A673 (cell line): Measurements from ENCODE around the gene ATP8A2. TPM values are rescaled to one million over a fixed set of nuclear protein-coding genes. Genes with fewer than 3 reads are reported as not detected.

Source experiments
- BruUV-seq: library from RNA; stranded (reverse); fragments of 400-500 nt; replicated peaks from 2 replicates; lab custom pipeline; 2021; lab: Mats Ljungman, UMichigan
- CTCF ChIA-PET: fragments of 300-600 bp; sonication (Branson Sonifier 250); formaldehyde crosslinking; loops from one replicate; lab custom pipeline; 2022; ENCODE audit warnings: antibody characterized with exemption; lab: Charles Lee
- POLR2A ChIA-PET: fragments of 300-600 bp; sonication (Branson Sonifier 250); formaldehyde crosslinking; loops from one replicate; lab custom pipeline; 2022; ENCODE audit warnings: antibody characterized with exemption; ENCODE audit not compliant: low non-redundant PET; lab: Charles Lee
- DNase-seq: peaks from one replicate; pipeline ENCODE4 v3.0.0-alpha.2; 2015; ENCODE audit warnings: low spot score
- H3K27ac ChIP-seq: fragments of 200-600 bp; sonication (generic); 2 replicates; pipeline ENCODE4 v1.5.1; 2016; ENCODE audit warnings: mixed run types, low read depth, mild to moderate bottlenecking, mixed read lengths, antibody characterized with exemption, low read length; ENCODE audit not compliant: poor library complexity, severe bottlenecking
- H3K27me3 ChIP-seq: fragments of 200-600 bp; sonication (generic); replicated peaks from 2 replicates; pipeline ENCODE4 v1.6.1; 2017; ENCODE audit warnings: mixed run types, low read depth, mild to moderate bottlenecking, mixed read lengths, antibody characterized with exemption, low read length; ENCODE audit not compliant: insufficient read depth, poor library complexity
- H3K36me3 ChIP-seq: fragments of 200-600 bp; sonication (generic); 2 replicates; pipeline ENCODE4 v1.6.1; 2016; ENCODE audit warnings: mixed run types, mild to moderate bottlenecking, mixed read lengths, antibody characterized with exemption, low read length; ENCODE audit not compliant: insufficient read depth, poor library complexity, severe bottlenecking
- H3K4me1 ChIP-seq: fragments of 200-600 bp; sonication (generic); 2 replicates; pipeline ENCODE4 v1.6.1; 2017; ENCODE audit warnings: mixed run types, mild to moderate bottlenecking, mixed read lengths, antibody characterized with exemption, low read length; ENCODE audit not compliant: insufficient read depth, poor library complexity, severe bottlenecking
- H3K4me3 ChIP-seq: fragments of 200-600 bp; sonication (generic); 2 replicates; pipeline ENCODE4 v1.5.1; 2016; ENCODE audit warnings: low read depth, mixed run types, mild to moderate bottlenecking, mixed read lengths, low read length; ENCODE audit not compliant: poor library complexity, severe bottlenecking
- H3K9me3 ChIP-seq: fragments of 200-600 bp; sonication (generic); 2 replicates; pipeline ENCODE4 v1.6.1; 2016; ENCODE audit warnings: mixed run types, low read depth, mild to moderate bottlenecking, mixed read lengths, antibody characterized with exemption, low read length; ENCODE audit not compliant: poor library complexity, severe bottlenecking
- CTCF ChIP-seq: fragments of 300-800, 200-600 bp; sonication (generic); conservative IDR thresholded peaks from 2 replicates; pipeline ENCODE4 v1.5.1; 2017; ENCODE audit warnings: low read depth, mild to moderate bottlenecking, antibody characterized with exemption, low read length, moderate library complexity, mixed read lengths
- EZH2 ChIP-seq: fragments of 200-600 bp; sonication (generic); IDR thresholded peaks from 2 replicates; pipeline ENCODE4 v1.6.1; 2017; ENCODE audit warnings: borderline replicate concordance, low read depth, mild to moderate bottlenecking, mixed read lengths, antibody characterized with exemption, low read length; ENCODE audit not compliant: poor library complexity, severe bottlenecking
- intact Hi-C: fragments of 100-400 bp; cut with micrococcal nuclease; formaldehyde crosslinking; loops from one replicate; pipeline ENCODE4 v1.10.0; 2022; ENCODE audit not compliant: unreplicated experiment
- total RNA-seq: library from RNA; stranded (reverse); gene quantifications from 2 replicates; pipeline ENCODE4 v1.2.3, GENCODE V29; 2021

ATP8A2 gene
- total RNA-seq, 1 experiment from 2014 or later: 0.92 TPM

- Histone ChIP-seq H3K9me3 (no peaks in the 10 kb centered on the region), H3K27me3 (no peaks in the 10 kb centered on the region), H3K36me3 (no peaks in the 10 kb centered on the region), H3K4me3 (no peak overlapping the region), H3K27ac (no peak overlapping the region), H3K4me1 (no peaks in the 10 kb centered on the region)
- ChIA-PET POLR2A (no interaction called here), CTCF (no interaction called here)
- TF ChIP-seq EZH2: no peak
- intact Hi-C loops: no loop called here
- BruUV-seq: no TSS peak
- DNase-seq: no peak
Observed at GRCh38 chr13:25864936-25865335, 493.2 kb downstream of the ATP8A2 start.

GRCh38 chr13:25865391-25865790 lies 493.6 kb downstream of the ATP8A2 start:
- Histone ChIP-seq H3K36me3 (no peaks in the 10 kb centered on the region), H3K4me3 (no peak overlapping the region), H3K9me3 (no peaks in the 10 kb centered on the region), H3K4me1 (no peaks in the 10 kb centered on the region), H3K27ac (no peak overlapping the region), H3K27me3 (no peaks in the 10 kb centered on the region)
- no peak for DNase-seq
- intact Hi-C loops: no loop called here
- TF ChIP-seq CTCF: no peak
- no peak for TF ChIP-seq EZH2
- ChIA-PET CTCF (no interaction called here), POLR2A (no interaction called here)
- no TSS peak for BruUV-seq

GRCh38 chr13:25867038-25867437 lies 495.3 kb downstream of the ATP8A2 start:
- H3K27ac ChIP-seq: no peak overlapping the region
- BruUV-seq: no TSS peak
- no peak for DNase-seq
- intact Hi-C loops: no loop called here
- no peak for TF ChIP-seq CTCF
- no peak for TF ChIP-seq EZH2
- H3K4me1 ChIP-seq: no peaks in the 10 kb centered on the region
- CTCF ChIA-PET: no interaction called here
- no peaks in the 10 kb centered on the region for H3K9me3 ChIP-seq
- H3K36me3 ChIP-seq: no peaks in the 10 kb centered on the region
- H3K27me3 ChIP-seq: no peaks in the 10 kb centered on the region
- no peak overlapping the region for H3K4me3 ChIP-seq
- POLR2A ChIA-PET: no interaction called here

GRCh38 chr13:25868490-25868889 lies 496.7 kb downstream of the ATP8A2 start:
- Histone ChIP-seq H3K27ac (no peak overlapping the region), H3K4me1 (no peaks in the 10 kb centered on the region), H3K27me3 (no peaks in the 10 kb centered on the region), H3K9me3 (no peaks in the 10 kb centered on the region), H3K36me3 (no peaks in the 10 kb centered on the region), H3K4me3 (no peak overlapping the region)
- no TSS peak for BruUV-seq
- ChIA-PET POLR2A (no interaction called here), CTCF (no interaction called here)
- no peak for DNase-seq
- intact Hi-C loops: no loop called here
- TF ChIP-seq CTCF (no peak), EZH2 (no peak)
